Ovary (tissue), 9 donors: ENCODE measurements around the gene CENPP. TPM values are rescaled to one million over a fixed set of nuclear protein-coding genes. Genes with fewer than 3 reads are reported as not detected.

ENCODE experiments used
- DNase-seq, 5 donors: peaks; one replicate each; pipeline ENCODE4 v3.0.0-alpha.2; 2019 to 2020
- H3K27ac ChIP-seq, 2 donors: fragments of 200-600 bp; one replicate each; pipeline versions ENCODE4 v1.5.1 to v1.8.0; 2019 to 2022
- H3K27me3 ChIP-seq: fragments of 200-600 bp; one replicate; pipeline ENCODE4 v1.8.0; 2022
- H3K36me3 ChIP-seq: fragments of 200-600 bp; sonication (generic); one replicate; pipeline ENCODE4 v1.5.1; 2019
- H3K4me1 ChIP-seq: one replicate; pipeline ENCODE4 v1.8.1; 2013; ENCODE audit warnings: mild to moderate bottlenecking, moderate library complexity; ENCODE audit not compliant: insufficient read depth
- H3K4me3 ChIP-seq: fragments of 200-600 bp; sonication (generic); one replicate; pipeline ENCODE4 v1.5.1; 2017
- H3K9me3 ChIP-seq, 2 donors: fragments of 200-600 bp in 1 of 2; sonication (generic) in 1 of 2; one replicate each; pipeline versions ENCODE4 v1.5.1 to v1.8.1; 2013 to 2019; ENCODE audit warnings: mild to moderate bottlenecking in 1 of 2, moderate library complexity in 1 of 2
- CTCF ChIP-seq, 3 donors: fragments of 450-650 bp in 2 of 3; fragments of 200-600 bp in 1 of 3; IDR thresholded peaks; one replicate each; pipeline versions ENCODE4 v1.5.1 to v1.8.0; 2016 to 2022; ENCODE audit warnings: antibody characterized with exemption in 3 of 3, mild to moderate bottlenecking in 1 of 3
- EP300 ChIP-seq: sonication (generic); formaldehyde crosslinking; IDR thresholded peaks from one replicate; pipeline ENCODE4 v1.6.1; 2017; ENCODE audit warnings: antibody characterized with exemption
- POLR2A ChIP-seq: fragments of 450-650 bp; IDR thresholded peaks from one replicate; pipeline ENCODE4 v1.6.1; 2017; ENCODE audit warnings: antibody characterized with exemption, mild to moderate bottlenecking, moderate library complexity
- WGBS, 3 donors: extraction: QIAGEN DNeasy Blood & Tissue Kit in 1 of 3; methylation state at CpG; one replicate each; pipeline versions ENCODE4 v1.1.5 to v1.1.7; 2013 to 2017; 5-methylcytosine and 5-hydroxymethylcytosine counted together
- intact Hi-C, 4 donors: fragments of 100-400 bp; cut with DNase I; formaldehyde crosslinking; loops; one replicate each; pipeline versions ENCODE4 v1.11.0 to v1.15.1; 2022 to 2023
- polyA plus RNA-seq, 2 donors: library from polyadenylated mRNA; stranded (reverse); fragments of 200-250 nt in 1 of 2; fragments of 350-450 nt in 1 of 2; fragmentation: Illumina TruSeq in 1 of 2; extraction: RNeasy Lipid Tissue Mini Kit (QIAGEN cat#74804) in 1 of 2; gene quantifications; one replicate each; pipeline ENCODE4 v1.2.3, GENCODE V29; 2013 to 2014
- total RNA-seq, 7 donors: library from RNA; depleted of rRNA in 2 of 7; stranded (reverse); fragments of >200 nt in 2 of 7; fragmentation: NEBNext Ultra II Directional in 3 of 7; extraction: Animal tissue kit (Norgen Biotek cat#: 25700) in 3 of 7; gene quantifications; one replicate each; pipeline versions ENCODE4 v1.1.0 to v1.2.4, GENCODE V29; 2016 to 2023
- donor health status: DM: no; HTN: no; CAD: no; lungs with moderate emphysema.
- donor health status: DM: no; HTN: no; CAD: no.
- donor health status: Bipolar disorder and iron deficiency.
- donor health status: DM: yes; HTN: yes; CAD: no.
- donor health status: DM: no; HTN: no; CAD: no.
- donor health status: DM: yes; HTN: yes; CAD: no.

Gene CENPP
- total and polyA plus RNA-seq, 9 donors, result 1.4 to 9.5 (median 5.8) TPM

- TF ChIP-seq EP300 (no peak), CTCF (IDR thresholded peaks at IDR 0.05) (no peak), POLR2A (no peak)
- H3K36me3 ChIP-seq, result no peaks in the 10 kb centered on the region
- DNase-seq, result no peak
- no peak overlapping the region for H3K27ac ChIP-seq
- intact Hi-C loops, result no loop called here
- no peaks in the 10 kb centered on the region for H3K27me3 ChIP-seq
- H3K4me3 ChIP-seq, result no peak overlapping the region
- H3K9me3 ChIP-seq, result no peaks in the 10 kb centered on the region
- 89 to 94% (median 92%) methylated on average over 1 of the region's 1 CpG for WGBS, 3 donors
- H3K4me1 ChIP-seq, result no peaks in the 10 kb centered on the region
These were observed 69.9 kb downstream of the CENPP start for GRCh38 chr9:92395617-92396016.

GRCh38 chr9:92397853-92398252, 72.1 kb downstream of the CENPP start:
- intact Hi-C loops, result no loop called here
- no peaks in the 10 kb centered on the region for H3K36me3 ChIP-seq
- WGBS, 3 donors, result 79 to 95% (median 81%) methylated on average over 3 of the region's 3 CpGs
- H3K4me3 ChIP-seq, result no peak overlapping the region
- H3K27me3 ChIP-seq, result no peaks in the 10 kb centered on the region
- DNase-seq, result no peak
- no peak for TF ChIP-seq EP300
- TF ChIP-seq POLR2A, result no peak
- TF ChIP-seq CTCF (IDR thresholded peaks at IDR 0.05), result no peak
- no peak overlapping the region for H3K27ac ChIP-seq
- H3K4me1 ChIP-seq, result peaks cover 2% of the 10 kb centered on the region
- no peaks in the 10 kb centered on the region for H3K9me3 ChIP-seq

- intact Hi-C loops, result no loop called here
- WGBS, 3 donors, result 14 to 23% (median 15%) methylated on average over 1 of the region's 1 CpG
- no peaks in the 10 kb centered on the region for H3K9me3 ChIP-seq
- no peaks in the 10 kb centered on the region for H3K27me3 ChIP-seq
- no peak overlapping the region for H3K4me3 ChIP-seq
- peak overlapping the region in 1 of 2 donors; percentile 34 for H3K27ac ChIP-seq
- no peaks in the 10 kb centered on the region for H3K36me3 ChIP-seq
- peaks cover 2% of the 10 kb centered on the region for H3K4me1 ChIP-seq
- TF ChIP-seq EP300 (no peak), CTCF (IDR thresholded peaks at IDR 0.05) (no peak), POLR2A (no peak)
- DNase-seq, result no peak
These were observed 76.6 kb downstream of the CENPP start for GRCh38 chr9:92402360-92402759.

GRCh38 chr9:92402826-92403745, 77.3 kb downstream of the CENPP start:
- DNase-seq, result no peak
- H3K4me1 ChIP-seq, result peaks cover 2% of the 10 kb centered on the region

More at GRCh38 chr9:92402826-92403745, 77.3 kb downstream of the CENPP start:
- Histone ChIP-seq H3K4me3 (no peak overlapping the region), H3K36me3 (no peaks in the 10 kb centered on the region), H3K9me3 (no peaks in the 10 kb centered on the region), H3K27me3 (no peaks in the 10 kb centered on the region), H3K27ac (no peak overlapping the region)
- intact Hi-C loops, result no loop called here
- 13 to 21% (median 20%) methylated on average over 5 of the region's 5 CpGs for WGBS, 3 donors
- TF ChIP-seq EP300 (no peak), CTCF (IDR thresholded peaks at IDR 0.05) (no peak), POLR2A (no peak)
